Mammary epithelial cell (primary cell): ENCODE measurements around the gene KCNAB2.

Source experiments
- CTCF ChIP-seq, 2 donors: IDR thresholded peaks in 1 of 2; conservative IDR thresholded peaks in 1 of 2; 2 replicates each; pipeline ENCODE4 v1.5.1; 2011 to 2012; ENCODE audit warnings: inconsistent platforms in 2 of 2, low read length in 2 of 2, mild to moderate bottlenecking in 2 of 2, control low read depth in 1 of 2, low read depth in 1 of 2; ENCODE audit not compliant: insufficient read depth in 1 of 2; ENCODE audit errors: extremely low read depth in 1 of 2
- EZH2 ChIP-seq: IDR thresholded peaks from 2 replicates; pipeline ENCODE4 v1.6.1; 2012; ENCODE audit warnings: low read length, inconsistent platforms, borderline replicate concordance

GRCh38 chr1:6028042-6028850 lies 17.4 kb upstream of the KCNAB2 start:
- TF ChIP-seq CTCF (conservative IDR thresholded peaks at IDR 0.05 in 1 of 2, IDR thresholded peaks at IDR 0.05 in 1 of 2; ENCODE audit: extremely low read depth in 1 of 2, insufficient read depth in 1 of 2, low read depth in 1 of 2, low read length in 2 of 2) (no peak), EZH2 (no peak)
